GM20431 (cell line): ENCODE measurements around the gene HERC4.

Experiments
- in situ Hi-C: fragments of 300-500 bp; cut with MseI, MboI; formaldehyde crosslinking; loops from one replicate; pipeline ENCODE4 v1.15.0; 2020; ENCODE audit warnings: low sequenced_read_pairs; ENCODE audit not compliant: unreplicated experiment

HERC4 gene

GRCh38 chr10:68074775-68075549 lies at the start of gene HERC4:
Gene HERC4, minus strand, starts transcription at chr10:68075283. Its CDS starts 2,175 bp downstream, at chr10:68073108.
- in situ Hi-C loops: no loop called here

GRCh38 chr10:68124718-68125117 lies 49.6 kb upstream of the HERC4 start:
- in situ Hi-C loops: no loop called here

- in situ Hi-C loops: no loop called here
Measured at GRCh38 chr10:68121852-68122251, 46.8 kb upstream of the HERC4 start.

GRCh38 chr10:68121020-68121743 lies 46.1 kb upstream of the HERC4 start:
- in situ Hi-C loops: no loop called here

- in situ Hi-C loops: no loop called here
Measured at GRCh38 chr10:68118657-68119056, 43.6 kb upstream of the HERC4 start.

GRCh38 chr10:68112837-68113236 lies 37.8 kb upstream of the HERC4 start:
- in situ Hi-C loops: no loop called here

- in situ Hi-C loops: no loop called here
Measured at GRCh38 chr10:68111584-68111983, 36.5 kb upstream of the HERC4 start.

- in situ Hi-C loops: no loop called here
Measured at GRCh38 chr10:68110027-68110426, 34.9 kb upstream of the HERC4 start.

GRCh38 chr10:68109331-68109730 lies 34.2 kb upstream of the HERC4 start, which contains the start of gene MYPN:
Gene MYPN, plus strand, starts transcription at chr10:68109488. Its CDS starts 11,951 bp downstream, at chr10:68121439.
- in situ Hi-C loops: no loop called here

GRCh38 chr10:68108653-68109052 lies 33.6 kb upstream of the HERC4 start:
- in situ Hi-C loops: no loop called here

GRCh38 chr10:68108051-68108450 lies 33.0 kb upstream of the HERC4 start:
- in situ Hi-C loops: no loop called here

- in situ Hi-C loops: no loop called here
Measured at GRCh38 chr10:68107651-68108050, 32.6 kb upstream of the HERC4 start.

GRCh38 chr10:68106656-68107055 lies 31.6 kb upstream of the HERC4 start:
- in situ Hi-C loops: no loop called here

GRCh38 chr10:68105820-68106219 lies 30.7 kb upstream of the HERC4 start:
- in situ Hi-C loops: no loop called here

- in situ Hi-C loops: no loop called here
Measured at GRCh38 chr10:68103901-68104300, 28.8 kb upstream of the HERC4 start.

GRCh38 chr10:68103261-68103878 lies 28.3 kb upstream of the HERC4 start:
- in situ Hi-C loops: no loop called here

- in situ Hi-C loops: no loop called here
Measured at GRCh38 chr10:68101066-68101465, 26.0 kb upstream of the HERC4 start.

GRCh38 chr10:68099736-68100135 lies 24.7 kb upstream of the HERC4 start:
- in situ Hi-C loops: no loop called here

- in situ Hi-C loops: no loop called here
Measured at GRCh38 chr10:68096913-68097516, 21.9 kb upstream of the HERC4 start.

- in situ Hi-C loops: no loop called here
Measured at GRCh38 chr10:68095153-68095552, 20.1 kb upstream of the HERC4 start.

- in situ Hi-C loops: no loop called here
Measured at GRCh38 chr10:68092512-68092911, 17.4 kb upstream of the HERC4 start.
